ENCODE results near the gene GALNT8.

DNA sequence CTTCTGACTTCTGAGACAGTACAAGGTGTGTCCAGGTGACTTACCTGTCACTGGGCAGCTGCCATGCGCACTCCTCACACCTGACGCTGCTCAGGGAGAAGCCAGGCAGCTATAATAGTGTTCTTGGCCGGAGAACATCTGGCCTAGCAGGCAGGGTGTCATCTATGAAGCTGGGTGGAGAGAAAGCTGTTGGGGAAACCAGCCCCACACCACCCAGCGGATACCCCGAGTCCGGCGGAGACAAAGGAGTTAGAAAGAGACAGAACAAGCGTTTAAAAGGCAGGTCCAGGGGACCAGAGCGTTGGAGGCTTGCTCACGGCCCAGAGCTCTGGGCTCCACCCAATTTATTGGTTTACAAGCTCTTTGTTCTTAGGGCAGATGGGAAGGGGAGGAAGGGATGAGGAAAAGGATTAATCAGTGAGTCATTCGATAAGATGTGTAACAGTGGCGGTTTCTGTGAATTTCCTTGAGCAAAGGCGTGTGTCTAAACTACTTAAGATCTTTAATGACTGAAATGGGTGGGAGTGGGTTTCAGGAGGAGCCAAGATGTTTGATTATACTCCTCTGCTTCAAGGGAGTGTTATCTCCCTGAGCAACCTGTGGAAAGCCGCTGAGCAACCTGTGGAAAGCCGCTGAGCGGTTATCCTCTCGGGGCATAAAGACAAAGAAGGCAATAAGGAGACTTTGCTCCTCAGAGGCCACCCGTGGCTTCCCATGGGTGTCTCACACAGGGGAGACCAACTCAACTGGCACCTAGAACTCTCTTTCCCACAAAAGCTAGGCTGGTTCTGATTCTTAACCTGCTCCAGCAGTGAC, at the start of gene GALNT8:
- TF ChIP-seq, protein P1, sequence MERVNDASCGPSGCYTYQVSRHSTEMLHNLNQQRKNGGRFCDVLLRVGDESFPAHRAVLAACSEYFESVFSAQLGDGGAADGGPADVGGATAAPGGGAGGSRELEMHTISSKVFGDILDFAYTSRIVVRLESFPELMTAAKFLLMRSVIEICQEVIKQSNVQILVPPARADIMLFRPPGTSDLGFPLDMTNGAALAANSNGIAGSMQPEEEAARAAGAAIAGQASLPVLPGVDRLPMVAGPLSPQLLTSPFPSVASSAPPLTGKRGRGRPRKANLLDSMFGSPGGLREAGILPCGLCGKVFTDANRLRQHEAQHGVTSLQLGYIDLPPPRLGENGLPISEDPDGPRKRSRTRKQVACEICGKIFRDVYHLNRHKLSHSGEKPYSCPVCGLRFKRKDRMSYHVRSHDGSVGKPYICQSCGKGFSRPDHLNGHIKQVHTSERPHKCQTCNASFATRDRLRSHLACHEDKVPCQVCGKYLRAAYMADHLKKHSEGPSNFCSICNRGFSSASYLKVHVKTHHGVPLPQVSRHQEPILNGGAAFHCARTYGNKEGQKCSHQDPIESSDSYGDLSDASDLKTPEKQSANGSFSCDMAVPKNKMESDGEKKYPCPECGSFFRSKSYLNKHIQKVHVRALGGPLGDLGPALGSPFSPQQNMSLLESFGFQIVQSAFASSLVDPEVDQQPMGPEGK (CRISPR knock-in tag; IDR thresholded peaks at IDR 0.05; ENCODE audit: borderline replicate concordance): no peak
- TF ChIP-seq ZFP3 (CRISPR knock-in tag; IDR thresholded peaks at IDR 0.05) (no peak), GLIS3 (CRISPR knock-in tag; IDR thresholded peaks at IDR 0.05) (no peak), ZNF565 (CRISPR knock-in tag; conservative IDR thresholded peaks at IDR 0.05; ENCODE audit: low read depth) (no peak), TOX (CRISPR knock-in tag; IDR thresholded peaks at IDR 0.05; ENCODE audit: borderline replicate concordance) (no peak), ZFP30 (CRISPR knock-in tag; IDR thresholded peaks at IDR 0.05) (no peak), OSR1 (CRISPR knock-in tag; IDR thresholded peaks at IDR 0.05) (no peak), ESRRG (CRISPR knock-in tag; IDR thresholded peaks at IDR 0.05) (no peak), TCF4 (CRISPR knock-in tag; IDR thresholded peaks at IDR 0.05; ENCODE audit: borderline replicate concordance) (no peak)
- TF ChIP-seq, protein P2, sequence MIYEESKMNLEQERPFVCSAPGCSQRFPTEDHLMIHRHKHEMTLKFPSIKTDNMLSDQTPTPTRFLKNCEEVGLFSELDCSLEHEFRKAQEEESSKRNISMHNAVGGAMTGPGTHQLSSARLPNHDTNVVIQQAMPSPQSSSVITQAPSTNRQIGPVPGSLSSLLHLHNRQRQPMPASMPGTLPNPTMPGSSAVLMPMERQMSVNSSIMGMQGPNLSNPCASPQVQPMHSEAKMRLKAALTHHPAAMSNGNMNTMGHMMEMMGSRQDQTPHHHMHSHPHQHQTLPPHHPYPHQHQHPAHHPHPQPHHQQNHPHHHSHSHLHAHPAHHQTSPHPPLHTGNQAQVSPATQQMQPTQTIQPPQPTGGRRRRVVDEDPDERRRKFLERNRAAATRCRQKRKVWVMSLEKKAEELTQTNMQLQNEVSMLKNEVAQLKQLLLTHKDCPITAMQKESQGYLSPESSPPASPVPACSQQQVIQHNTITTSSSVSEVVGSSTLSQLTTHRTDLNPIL (CRISPR knock-in tag; IDR thresholded peaks at IDR 0.05; ENCODE audit: low read depth): no peak
- TF ChIP-seq, protein P3, sequence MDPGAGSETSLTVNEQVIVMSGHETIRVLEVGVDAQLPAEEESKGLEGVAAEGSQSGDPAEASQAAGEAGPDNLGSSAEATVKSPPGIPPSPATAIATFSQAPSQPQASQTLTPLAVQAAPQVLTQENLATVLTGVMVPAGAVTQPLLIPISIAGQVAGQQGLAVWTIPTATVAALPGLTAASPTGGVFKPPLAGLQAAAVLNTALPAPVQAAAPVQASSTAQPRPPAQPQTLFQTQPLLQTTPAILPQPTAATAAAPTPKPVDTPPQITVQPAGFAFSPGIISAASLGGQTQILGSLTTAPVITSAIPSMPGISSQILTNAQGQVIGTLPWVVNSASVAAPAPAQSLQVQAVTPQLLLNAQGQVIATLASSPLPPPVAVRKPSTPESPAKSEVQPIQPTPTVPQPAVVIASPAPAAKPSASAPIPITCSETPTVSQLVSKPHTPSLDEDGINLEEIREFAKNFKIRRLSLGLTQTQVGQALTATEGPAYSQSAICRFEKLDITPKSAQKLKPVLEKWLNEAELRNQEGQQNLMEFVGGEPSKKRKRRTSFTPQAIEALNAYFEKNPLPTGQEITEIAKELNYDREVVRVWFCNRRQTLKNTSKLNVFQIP (CRISPR knock-in tag; IDR thresholded peaks at IDR 0.05; ENCODE audit: borderline replicate concordance, low read depth): no peak
